Stimulated activated CD8-positive, alpha-beta memory T cell treated with anti-CD3 and anti-CD28 coated beads, Interleukin-7, amount 100 ng/mL, for 1 hour (primary cell): Measurements from ENCODE around the gene SECISBP2L.

Experiments
- DNase-seq, 2 donors: peaks; one replicate each; pipeline ENCODE4 v3.0.0-alpha.2; 2020; ENCODE audit warnings: low read depth in 2 of 2

The SECISBP2L gene

DNA sequence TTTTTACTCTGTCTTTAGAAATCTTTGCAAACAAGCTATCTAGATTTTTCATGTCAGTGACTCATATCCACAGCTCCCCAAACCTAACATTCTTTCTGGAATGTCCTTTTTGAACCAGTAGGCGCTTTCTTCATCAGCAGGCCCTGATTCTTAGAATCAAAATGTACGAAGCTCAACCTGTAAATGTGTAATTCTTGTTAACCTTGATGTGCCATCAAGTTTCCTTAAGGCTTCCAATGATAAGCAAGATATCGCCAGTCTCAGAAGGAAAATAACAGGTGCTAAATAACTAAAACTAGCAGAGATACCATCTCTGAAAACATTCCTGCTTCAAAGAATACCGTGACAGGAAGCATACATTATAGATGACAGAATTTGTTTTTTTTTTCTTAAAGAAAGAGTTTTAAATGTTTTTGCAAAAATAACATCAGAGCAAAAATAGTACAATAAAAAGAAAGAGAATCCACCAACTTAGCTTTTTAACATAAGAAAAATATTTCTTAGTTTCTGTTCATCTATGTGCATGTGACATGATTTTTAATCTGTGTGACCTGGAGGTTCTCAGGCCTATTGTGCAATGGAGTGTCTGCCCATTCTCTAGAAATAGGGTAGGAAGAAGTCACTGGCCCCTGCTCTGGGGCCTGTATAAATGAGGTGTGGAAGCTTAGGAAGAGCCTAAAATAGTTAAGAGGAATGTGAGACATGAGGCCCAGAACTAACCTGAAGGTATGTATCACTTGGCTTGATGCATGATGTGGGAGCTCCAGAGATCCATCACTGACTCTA, 14.7 kb upstream of the SECISBP2L start:
- no peak for DNase-seq

DNA sequence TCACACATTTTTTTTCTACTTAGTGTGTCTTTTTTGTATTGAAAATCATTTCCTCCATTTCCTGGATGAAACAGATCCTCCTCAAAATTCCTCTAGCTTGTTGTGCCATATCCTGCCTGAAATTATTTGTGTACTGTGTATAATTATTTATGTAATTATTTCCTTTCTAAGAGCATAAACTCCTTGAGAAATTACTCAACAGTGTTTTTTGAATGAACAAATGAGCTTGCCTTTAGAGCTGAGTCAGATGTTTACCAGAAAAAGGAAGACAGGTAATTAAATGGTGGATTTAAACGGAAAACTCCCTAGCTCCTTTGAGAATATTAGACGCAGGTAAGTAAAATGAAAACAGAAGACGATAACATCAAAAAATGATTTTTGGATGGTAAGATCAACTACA, 13.2 kb upstream of the SECISBP2L start:
- no peak for DNase-seq

DNA sequence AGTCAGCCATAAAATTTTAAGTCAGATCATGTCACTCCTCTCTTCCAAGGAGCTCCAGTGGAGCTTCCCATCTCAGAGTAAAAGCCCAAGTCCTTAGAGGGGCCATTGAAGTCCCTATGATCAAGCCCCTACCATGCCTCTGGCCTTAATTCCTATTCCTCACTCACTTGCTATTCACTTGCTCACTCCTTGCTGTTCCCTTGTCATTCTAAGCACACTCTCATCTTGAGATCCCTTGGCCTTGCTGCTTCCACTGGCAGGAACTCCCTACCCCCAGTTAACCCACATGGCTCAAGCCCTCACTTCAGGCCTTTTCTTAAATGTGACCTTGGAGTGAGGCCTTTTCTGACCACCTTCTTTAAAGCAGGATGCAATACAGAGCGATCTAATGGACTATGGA, 12.3 kb upstream of the SECISBP2L start:
- no peak for DNase-seq

DNA sequence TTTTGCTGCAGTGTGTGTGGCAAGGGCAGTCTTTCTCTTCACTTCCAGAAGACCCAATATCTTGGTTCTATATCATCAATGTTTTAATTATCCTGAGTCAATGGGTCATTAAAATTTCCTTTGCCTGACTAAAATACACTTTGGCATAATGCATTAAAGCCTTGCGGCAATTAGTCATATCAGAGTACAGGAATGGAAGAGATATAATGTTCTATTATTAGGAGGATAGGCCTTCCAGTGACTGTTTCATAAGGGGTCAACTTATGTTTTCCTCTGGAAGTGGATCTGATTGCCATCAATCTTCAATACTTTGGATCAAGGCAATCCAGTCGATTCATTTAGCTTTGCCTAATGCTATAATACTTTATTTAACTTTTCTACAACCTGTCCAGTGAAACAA, 9.4 kb upstream of the SECISBP2L start:
- DNase-seq: no peak

DNA sequence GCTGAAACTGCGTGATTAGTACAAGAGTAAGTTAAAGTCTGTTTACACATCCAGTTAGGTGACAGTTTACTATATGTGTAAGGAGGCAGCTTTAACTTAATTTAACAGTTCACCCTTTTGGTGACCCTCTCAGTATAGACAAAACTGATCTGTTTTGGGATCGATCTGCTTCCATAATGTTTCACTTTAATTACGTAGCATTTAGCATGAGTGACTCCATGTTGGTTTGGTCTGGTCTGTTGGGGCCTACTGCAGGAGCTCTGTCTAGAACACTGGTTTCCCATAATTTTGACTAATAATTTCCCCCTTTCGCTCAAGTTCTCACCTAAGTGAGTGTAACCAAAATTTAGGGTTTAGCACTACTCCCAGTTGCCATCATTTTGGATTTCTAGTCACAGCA, 6.4 kb upstream of the SECISBP2L start:
- DNase-seq: no peak

DNA sequence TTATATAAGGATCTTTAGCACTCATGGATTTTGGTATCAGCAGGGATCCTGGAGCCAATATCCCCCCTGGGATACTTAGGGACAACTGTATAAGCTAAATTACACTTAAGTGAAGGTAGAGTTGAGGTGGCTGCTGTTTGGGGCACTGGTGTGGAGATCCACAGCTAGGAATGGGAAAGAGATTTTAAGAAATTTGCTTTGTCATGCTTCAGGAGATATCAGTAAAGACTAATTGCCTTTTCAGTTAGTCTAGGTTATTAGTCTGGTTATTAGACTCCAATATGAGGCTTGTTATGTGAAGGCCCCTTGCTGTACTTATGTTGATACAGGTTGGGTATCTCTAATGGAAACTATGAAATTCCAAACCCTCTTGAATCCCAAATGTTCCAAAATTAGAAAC, 1.2 kb upstream of the SECISBP2L start:
- no peak for DNase-seq

DNA sequence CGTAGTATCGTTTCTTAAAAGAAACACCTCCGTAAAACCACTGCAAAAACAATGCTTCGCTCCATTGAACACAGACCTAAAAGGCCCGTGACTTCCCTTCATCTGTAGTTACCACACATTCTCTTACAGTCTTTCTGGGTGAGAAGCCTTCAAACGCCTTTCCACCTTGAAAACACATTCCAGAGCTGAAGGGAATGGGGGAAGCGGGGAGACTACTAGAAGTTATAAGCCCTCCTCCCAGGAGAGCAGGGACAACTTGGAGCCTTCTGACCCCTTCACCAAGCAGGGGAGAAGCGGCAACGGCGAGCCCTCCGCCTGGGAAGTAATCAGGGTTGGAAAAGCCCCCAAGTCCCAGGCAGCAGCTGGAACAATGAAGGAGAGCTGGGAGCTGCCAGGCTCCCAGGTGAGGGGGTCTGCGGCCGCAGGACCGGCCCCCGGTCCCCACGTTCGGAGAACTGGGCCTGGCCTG, 461 bp downstream of the SECISBP2L start:
- DNase-seq: no peak

DNA sequence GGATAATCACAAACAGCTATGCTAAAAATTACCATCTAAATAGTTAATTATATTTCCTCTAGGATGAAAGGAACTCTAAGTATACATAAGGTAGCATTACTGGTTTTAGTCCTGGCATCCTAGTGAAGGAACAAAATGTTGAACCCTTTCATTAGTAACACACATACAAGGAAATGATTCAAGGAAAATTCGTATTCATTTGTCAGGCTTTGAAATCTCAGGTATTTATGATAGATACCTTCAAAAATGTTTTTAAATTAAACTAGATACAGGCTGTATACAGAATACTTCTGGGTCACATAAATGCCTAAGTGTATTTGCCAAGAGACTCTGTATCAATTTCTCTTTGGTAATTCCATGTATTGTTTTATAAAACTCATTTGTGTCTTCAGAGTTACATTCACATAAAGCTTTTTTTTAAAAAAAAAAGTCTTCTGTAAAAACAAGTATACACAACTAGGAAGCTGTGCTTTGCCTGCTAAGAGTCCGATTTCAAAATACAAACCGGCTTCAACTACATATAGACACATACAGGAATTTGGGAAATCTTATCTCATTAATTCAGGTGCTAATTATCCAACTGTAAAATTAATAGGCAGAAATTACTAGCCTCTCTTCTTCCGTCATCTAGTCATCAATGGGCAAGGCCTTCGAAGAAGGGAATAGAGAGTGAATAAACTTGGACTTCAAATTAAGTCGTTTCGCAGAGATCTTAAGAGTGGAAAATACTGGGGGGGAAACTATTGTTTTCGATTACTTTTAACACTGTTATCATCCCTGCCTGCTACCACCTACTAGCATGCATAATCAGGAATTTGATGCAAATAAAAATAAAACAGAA, 1.3 kb downstream of the SECISBP2L start:
- no peak for DNase-seq

DNA sequence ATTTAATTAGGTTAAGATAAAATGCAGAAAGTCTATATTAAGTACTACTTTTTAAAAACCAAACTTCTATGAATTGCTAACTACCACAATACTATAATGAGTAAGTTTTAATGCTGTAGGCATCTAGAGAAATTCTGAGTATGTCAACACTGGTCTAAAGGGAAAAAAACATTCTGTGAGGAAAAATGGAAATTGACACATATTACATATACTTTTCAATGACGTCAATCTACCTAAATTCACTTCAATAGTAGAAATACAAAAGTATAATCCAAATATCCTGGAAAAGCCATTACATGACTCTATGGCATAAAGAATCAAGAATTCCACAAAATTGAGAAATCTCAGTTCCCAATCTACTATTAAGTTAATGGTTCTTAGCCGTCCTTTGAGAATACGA, 2.2 kb downstream of the SECISBP2L start:
- DNase-seq: no peak

DNA sequence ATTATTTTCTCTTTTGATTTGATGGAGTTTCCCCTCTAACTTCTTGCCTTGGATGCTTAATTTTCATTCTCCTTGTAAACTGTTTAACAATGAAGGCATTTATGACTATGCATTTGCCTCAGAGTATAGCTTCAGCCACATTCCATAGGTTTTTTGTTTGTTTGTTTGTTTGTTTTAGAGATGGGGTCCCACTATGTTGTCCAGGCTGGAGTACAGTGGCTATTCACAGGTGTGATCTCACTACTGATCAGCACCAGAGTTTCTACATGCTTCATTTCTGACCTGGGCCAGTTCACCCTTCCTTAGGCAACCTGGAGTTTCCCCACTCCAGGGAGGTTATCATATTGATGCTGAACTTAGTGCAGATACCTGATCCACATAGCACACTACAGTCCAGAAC, 4.1 kb downstream of the SECISBP2L start:
- no peak for DNase-seq

DNA sequence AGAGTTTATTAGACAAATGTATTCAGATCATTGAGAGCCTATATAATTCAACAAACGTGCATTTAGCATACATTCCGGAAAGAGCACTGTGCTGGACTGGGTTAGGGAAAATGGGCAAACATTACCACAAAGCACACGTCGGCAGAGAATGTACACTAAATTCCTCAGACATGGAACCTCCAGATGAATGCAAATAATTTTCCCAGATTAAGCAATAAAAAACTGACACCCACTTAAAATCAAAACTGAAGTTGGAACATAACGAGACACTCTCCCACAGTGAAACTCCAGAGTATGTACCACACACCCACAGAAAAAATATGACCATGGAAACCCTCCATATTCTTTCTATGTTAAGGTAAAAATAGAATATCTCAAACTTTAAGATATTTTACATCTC, 4.8 kb downstream of the SECISBP2L start:
- no peak for DNase-seq

DNA sequence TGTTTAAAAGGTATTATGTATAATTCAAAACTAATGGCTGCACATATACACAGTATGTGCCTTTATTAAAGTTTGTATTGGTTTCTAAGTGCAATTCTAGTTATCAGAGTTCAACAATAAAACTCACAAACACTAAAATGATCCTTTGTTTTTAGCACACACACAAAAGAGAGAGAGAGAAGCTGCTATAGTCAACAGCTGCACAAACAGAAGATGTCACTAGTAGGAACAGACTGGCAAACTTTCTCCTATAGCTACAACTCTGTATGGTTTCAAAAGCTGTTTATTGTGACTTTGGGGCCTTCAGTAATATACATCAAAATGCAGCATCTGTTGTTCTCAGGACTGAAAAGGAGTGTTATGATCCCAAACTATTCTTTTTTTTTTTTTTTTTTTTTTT, 6.1 kb downstream of the SECISBP2L start:
- no peak for DNase-seq

DNA sequence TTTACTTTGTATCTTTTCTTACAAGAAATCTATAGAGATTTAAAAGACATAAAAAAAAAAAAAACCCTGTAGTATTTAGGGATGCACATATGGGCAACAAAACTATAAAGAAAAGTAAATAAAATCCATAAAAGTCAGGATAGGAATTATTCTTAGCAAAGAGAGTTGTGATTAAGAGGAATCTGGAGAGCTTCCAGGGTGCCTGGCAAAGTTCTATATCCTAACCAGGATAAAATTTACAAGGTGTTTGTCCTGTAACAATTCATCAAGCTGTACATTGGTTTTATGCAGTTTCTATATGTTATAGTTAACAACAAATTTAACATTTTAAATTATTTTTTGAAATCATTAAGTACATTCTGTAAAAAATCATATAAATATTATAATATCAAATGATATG, 7.9 kb downstream of the SECISBP2L start:
- no peak for DNase-seq

DNA sequence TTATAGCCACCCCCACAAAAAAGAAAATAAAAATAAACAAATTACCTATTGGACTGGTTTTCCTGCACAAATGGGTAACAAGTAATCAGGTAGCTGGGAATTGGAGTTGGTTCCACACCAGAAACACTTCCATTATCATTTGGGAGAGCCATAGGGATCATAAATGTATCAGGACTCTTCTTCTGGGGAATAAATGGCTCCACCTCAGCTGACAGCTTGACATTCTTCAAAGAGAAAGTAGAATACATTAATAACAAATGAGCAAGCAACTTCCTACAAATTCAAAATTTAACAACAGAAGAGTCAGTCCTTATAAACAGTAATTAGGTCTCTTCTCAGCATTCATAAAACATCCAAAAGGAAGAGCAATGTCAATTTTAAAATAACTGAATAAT, 8.7 kb downstream of the SECISBP2L start:
- DNase-seq: no peak

DNA sequence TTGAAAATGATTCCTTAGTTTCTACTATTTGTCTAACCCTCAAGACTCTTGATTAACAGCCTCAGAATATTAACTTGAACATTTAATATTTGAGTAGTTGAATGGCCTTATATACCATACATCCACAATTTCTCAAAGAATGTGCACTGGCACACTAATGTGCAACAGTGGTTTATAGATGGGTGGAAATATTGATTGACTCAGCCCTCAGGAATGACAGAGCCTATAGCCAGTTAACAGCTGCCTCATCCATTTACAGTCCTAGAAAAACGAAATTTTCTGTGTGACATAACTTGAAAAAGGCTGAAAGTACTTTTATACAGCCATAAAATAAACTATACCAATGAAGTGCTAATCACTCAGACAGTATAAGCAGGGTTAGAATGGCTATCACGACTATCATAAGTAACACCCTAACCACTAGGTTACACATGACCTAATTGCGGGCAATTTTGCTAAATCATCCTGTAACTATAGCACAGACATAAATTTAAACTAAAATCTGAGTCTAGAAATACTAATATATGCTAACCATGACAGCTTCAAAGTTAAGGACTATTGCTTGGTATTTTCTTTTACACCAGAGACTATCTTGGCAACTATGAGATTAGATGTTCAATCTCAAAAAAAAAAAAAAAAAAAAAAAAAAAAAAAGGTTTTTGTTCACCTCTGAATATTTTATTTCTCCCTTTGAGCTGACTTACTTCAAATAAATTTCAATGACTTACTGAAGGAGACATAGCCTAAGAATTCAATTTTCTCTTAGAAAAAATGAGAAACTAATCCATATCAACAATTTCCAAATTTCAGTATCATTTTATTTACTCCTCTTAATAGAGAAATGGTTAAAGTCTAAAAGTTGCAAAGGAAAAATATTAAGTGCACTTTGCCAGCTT, 9.3 kb downstream of the SECISBP2L start:
- no peak for DNase-seq

DNA sequence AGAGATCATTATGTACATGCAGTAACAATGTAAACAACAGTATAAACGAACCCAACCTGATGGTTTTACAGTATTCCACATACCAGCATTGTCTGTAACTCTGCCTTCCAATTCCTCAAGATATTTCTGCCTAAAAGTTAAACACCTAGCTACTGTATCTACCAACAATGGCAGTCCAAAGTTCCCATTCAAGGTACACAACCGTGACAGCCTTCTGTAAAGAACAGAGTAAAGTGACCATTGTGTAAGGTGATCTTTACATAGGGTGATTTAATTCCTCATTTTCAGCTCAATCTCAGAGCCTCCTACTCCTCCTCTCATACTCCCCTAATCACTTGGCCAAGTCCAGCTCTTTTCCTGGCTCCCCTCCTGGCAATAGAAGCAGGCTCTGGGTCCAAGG, 10.4 kb downstream of the SECISBP2L start:
- DNase-seq: no peak

DNA sequence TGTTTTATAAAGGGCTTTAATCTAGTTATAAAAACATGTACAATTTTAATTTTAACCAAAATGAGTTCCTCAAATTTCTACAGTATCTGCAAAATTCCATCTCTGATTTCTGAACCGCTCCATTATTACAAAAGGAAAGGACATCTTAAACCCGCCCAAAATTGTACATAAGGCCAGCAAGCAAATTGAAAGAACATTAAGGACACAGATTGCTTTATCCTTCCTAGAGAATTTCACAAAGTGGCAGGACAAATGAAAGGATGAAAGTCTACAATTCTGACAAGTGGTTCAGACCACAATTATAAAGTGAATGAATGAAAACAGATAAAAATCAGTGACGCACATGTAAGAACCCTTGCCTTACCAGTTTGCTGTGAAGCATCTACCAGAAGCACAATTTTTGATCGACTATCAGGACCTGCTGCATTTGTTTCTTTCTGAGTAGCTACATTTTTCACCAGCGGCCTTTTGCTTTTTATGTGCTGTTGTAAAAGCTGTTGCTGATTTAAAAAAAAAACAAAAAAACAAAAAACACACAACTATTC, 13.6 kb downstream of the SECISBP2L start:
- DNase-seq: no peak

DNA sequence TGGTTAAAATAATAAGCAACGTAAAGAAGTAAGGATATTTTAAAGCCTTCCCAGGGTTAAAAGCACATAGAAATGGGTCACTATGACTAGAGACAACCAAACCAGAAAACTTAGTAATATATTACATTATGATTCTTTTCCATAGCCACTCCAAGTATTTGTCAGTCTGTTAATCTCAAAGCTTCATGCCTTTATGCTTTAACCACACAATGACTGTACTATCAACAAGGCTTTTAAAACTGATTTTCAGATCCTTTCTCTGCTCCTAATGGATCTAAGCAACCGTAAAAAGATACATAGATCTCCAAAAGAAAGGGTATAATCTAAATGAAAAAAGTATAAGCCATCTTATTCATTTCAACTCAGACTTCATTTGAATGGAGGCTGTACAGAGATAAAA, 14.4 kb downstream of the SECISBP2L start:
- no peak for DNase-seq

DNA sequence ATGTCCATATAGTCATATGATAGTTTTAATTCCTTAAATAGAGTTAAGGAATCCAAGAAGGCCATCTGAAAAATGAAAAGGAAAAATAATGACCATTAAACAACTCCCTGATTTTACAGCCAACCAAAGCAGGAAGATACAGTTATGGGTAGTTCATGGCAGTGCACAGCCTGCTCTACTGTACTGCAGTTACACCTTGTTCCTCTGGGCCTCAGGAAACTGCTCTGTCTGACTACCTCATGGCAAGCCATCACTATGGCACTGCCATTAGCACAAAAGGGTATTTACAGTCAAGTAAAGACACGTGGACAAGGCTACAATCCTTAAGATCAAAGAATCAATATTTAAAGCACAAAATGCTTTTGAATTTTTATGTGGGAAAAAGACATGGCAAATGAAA, 19.5 kb downstream of the SECISBP2L start:
- DNase-seq: no peak

DNA sequence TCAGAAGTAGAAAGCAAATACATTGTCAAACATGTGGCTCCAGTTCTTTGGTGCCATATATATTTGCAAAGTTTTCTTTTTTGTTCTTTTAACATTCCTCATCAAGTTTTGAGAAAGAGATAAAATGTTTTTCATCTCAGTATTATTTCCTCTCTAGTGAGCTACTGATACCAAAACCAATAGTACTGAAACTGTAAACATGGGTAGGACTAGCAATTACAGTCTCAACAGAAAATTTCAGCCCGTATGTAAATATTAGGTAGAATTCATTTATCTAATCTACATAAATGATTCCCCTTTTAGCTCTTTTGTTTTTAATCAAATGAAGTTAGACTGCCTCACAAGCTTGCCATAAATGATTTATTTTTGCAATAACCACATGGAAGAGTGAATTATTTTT, 21.4 kb downstream of the SECISBP2L start:
- DNase-seq: no peak

DNA sequence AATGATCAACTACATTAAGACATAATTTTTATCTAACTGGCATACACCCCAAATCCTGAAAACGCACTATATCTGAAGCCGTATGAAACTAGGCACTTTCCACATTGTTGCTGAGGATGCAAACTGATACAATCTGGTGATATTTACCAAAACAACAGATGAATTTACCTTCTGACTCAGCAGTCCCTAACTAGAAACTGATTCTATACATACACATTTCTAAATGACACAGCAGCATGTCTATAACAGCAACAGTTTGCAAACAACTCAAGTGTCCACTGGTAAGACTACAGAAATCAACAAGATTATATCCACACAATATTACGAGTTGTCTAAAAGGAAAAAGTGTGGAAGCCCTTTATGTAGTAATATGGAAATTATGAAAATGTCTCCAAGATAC, 22.9 kb downstream of the SECISBP2L start:
- DNase-seq: no peak

DNA sequence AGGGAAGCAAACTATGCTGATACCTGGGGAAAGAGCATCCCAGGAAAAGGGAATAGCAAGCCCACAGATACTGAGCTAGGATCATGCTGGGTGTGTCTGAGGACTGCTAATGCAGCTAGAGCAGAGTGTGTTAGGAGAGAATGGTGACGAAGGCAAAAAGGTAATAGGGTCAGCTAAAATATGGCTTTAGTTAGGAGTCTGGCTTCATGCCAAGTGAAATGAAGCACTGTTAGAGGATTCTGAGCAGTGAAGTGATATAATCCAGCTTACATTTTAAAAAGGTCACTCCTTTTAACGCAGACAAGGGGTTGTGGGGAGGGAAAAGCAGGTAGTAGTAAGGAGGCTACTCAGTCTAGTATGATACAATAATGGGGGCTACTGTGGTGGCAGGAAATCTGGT, 30.4 kb downstream of the SECISBP2L start:
- DNase-seq: no peak
